HG03378 (cell line): ENCODE results near the gene SNPH.

ENCODE experiments used
- ATAC-seq: cut with Tn5 transposase; IDR thresholded peaks from one replicate; pipeline ENCODE4 v1.9.1; 2021; ENCODE audit warnings: mild to moderate bottlenecking, moderate library complexity; ENCODE audit not compliant: unreplicated experiment

SNPH gene

DNA sequence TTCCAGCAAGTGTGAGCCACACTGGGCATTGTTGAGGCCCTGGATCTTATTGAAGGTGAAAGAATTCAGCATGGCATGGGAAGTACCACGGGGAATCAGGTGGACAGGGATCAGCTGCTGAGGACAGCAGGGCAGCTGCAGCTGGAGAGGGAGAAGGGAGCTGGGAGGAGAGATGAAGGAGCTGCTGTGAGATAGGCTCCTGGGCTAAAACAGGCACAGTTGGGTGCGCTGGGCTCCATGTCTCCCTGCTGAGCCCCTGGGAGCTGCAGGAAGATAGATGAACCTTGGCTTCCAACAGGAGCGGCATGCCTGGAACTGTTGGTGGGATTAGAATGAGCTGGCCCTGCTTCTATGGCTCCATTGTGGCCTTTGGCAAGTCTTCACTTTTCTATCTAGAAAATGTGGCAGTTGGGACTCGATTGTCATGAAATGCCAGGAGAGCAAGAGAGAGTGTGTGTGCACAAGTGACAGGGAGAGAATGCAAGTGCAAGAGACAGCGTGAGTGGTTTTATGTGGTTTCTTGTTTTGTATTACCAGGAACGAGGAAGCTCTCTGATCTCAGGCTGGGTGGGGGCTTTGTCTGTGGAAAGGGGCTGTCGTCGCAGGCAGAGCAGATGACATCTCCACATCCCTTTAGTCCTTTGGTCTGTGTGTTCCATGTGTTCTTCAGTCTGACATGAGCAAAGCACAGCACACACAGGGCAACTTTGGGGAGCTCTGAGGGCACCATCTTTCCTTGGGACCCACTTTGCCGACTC is 20.4 kb downstream of the SNPH start:
- no peak for ATAC-seq

DNA sequence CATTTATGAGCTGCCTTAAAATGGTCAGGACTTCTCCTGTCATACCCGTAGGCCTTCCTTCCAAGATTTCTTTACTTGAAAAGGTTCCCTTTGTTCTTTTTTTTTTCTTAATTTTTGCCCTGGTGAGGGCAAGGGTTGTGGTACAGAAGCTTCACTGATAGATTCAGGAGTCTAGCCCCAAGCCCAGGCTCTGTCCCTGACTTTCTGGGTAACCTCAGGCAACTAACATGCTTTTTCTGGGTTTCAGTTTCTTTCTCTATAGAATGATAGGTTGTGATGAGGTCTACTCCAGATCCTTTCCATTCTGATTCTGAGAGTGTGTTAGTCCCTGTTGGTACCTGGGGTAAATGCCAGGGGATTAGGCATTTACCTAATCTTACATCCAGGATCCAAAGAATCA is 21.2 kb downstream of the SNPH start:
- ATAC-seq, result no peak

DNA sequence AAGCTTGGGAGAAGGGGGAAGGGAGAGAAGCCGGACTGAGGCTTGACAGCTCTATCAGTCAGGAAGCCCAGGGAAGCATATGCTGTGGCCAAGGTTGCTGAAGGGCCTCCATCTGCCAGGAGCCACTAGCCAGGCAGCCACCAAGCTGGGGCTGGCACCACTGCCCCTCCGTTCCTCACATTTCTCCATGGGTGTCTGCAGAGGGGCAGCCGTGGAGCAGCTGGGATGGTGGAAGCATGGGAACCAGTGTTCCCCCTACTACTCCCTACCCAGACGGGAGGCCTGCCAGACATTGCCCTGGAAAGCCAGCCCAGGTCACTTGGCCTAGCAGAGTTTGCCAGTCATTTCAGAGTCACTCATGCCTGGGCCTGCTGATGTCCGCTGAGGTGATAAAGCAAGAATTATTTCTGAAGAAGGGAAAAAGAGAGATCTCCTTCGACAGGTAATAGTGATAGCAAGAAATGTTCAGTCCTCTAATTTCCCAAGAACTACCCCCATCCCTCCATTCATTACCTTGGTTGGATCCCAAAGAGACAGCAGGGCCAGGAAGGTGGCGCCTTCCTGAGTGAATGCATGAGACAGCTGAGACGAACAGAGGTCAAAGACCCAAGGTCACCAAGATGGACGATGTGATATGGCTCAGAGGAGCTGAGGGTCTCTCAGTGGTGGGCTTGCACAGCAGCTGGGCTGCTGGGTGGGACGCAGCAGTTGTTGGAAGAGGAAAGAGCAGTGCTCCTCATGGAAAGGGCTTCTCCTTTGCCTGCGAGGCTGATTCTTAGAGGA is 21.9 kb downstream of the SNPH start:
- ATAC-seq, result no peak

DNA sequence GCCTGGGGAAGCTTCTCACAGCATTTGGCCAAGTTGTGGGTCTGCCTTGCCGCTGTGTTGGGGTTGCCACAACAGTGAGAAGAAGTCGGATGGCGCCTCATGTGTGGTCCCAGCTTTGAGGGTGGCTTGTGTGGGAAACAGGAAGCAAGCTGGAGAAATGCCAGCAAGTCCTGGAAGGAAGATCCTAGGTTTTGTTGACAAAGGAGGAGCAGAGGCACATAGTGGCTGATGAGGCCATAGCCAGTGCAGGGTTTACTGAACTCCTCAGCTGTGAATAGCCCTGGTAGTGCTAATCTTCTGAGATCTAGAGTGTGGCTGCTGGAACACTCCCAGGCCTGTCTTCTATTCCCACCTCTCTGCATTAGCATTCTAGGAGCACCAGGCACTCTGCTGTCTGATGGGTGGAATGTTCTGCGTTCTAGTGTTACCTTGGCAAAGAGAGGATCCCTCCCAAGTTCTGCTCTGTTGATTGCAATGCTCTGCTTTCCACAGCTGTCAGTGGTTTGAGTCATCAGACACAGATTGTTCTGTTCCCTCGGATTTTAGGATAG is 25.2 kb downstream of the SNPH start:
- ATAC-seq, result no peak

DNA sequence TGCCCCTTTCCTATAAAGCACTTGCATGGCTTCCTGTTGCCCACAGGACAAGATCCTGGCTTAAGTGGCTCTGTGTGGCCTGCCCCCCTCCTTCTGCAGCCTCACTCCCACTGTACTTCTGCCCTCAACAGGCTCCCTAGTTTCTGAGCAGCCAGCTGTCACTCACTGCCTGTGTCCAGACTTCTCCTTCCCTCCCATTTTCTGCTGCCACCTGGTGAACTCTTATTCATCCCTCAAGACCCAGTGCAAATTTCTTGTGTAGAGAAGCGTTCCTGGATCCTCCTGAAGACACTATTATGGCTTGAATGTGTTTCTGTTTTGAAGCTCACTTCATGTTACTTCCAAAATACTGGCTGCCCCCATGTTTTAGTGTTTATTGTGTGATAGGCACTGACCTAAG is 26.5 kb downstream of the SNPH start:
- ATAC-seq, result no peak

DNA sequence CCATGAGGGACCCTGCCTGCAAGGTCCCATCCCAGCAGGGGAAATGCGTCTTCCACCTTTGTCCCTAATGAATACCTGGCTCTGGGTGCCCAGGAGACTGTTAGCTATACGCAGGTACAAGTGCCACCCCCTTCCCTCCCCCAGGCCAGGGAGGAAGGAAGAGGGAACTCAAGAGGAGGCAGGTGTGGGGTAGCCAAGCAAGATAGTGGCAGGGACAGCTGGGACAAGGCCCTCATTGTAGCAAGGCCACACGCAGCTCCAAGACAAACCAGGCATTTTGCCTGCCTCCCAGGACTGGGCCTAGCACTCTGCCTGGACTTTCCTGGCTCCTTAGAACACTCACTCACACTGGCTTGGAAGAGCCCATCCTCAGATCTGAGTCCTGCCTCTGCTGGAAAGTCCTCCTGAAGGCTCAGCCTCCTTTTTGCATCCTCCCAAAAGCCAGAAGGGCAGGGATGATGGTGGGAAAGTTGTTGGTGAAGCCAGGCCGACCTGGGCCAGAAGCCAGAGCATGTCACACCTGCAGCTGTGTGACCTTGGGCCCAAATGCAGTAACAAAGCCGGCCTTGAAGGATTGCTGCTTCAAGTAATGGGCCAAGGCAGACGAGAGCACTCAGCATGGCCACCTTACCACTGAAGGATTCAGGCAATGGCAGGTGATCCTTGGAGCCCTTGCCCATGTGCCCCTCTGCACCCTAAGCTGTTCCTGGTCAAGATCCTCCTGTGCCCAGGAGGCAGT is 27.7 kb downstream of the SNPH start:
- ATAC-seq, result no peak

DNA sequence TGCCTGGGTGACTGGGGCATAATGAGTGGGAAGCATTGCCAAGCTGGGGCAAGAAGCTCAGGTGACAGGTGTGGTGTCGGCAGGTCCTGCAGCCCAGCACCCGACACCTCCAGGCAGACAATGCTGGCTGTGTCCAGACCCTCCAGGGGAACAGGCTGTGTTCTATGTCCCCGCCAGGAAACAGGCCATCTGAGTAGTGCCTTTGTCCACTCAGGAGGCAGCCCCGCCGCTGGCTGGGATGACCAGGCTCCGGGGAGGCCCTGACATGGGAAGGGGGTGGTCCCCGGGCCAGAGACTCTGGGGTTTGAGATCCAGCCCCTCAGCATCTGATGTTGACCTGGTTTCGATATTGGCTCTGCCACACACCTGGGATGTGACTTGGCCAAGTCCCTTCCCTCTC is 28.4 kb downstream of the SNPH start:
- ATAC-seq, result no peak

DNA sequence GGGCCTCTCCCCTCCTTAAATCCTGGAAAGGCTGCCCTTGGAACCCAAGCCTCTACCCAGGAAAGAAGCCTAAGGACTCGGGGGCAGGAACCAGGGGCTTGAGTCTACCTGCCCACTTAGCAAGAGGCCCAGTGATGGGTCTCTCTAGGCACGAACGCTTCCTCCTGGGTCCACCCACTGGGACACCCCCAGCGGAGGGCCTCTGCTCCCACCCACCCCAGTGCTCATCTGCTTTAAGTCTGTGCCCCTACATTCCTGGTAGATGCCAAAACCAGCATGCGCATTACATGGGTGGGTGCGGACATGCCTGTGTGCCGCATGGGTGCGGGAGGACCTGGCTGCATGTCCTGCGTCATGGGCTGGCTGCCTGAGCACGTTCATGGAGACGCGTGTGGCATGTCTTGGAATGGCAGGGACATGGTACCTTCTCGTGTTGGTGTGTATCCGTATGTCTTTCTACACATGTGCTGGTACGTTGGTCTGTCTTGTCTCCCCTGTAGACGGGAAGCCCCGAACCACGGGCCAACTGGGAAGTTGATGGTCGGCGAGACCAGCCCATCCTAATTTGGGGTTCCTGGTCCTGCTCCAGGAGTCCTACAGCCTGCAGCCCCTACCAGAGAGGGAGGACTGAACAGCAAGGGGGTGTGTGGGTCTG is 29.3 kb downstream of the SNPH start:
- ATAC-seq, result no peak

DNA sequence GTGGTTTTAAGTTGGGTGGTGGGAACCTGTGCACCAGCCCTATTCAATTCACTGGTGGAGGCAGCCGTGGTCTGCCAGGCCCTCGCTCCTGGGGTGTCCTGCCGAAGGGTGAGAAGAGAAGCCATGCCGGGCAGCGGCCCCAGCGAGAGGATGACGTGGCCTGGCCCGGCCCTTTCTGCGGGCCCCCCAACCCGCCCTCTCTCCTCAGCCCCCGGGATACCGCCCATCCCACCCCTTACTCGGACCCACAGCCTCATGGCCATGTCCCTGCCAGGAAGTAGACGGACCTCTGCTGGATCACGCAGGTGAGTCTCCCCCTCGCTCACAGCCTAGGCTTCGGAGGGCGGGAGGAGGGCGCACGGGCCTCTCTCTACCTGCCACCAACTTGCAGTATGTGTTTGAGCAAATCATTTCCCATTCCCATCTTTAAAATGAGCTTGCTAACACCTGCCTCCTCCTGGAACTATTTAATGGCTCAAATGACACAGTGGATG is 30.1 kb downstream of the SNPH start:
- no peak for ATAC-seq

DNA sequence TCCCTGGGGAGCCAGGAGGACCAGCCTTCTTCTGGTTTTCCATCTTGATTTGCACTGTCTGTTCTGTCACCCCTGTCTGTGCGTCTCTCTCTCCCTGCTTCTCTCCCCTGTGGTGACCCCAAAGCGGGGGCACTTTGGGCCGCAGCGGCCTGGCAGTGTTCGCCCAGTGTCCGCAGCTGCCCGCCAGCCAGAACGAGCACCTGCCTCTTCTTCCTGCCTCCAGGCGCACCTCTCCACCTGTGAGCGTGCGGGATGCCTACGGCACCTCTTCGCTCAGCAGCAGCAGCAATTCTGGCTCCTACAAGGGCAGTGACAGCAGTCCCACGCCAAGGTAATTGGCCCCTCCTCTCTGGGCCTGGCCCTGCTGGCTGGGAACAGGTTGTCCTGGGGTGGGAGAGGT is 30.8 kb downstream of the SNPH start:
- no peak for ATAC-seq

DNA sequence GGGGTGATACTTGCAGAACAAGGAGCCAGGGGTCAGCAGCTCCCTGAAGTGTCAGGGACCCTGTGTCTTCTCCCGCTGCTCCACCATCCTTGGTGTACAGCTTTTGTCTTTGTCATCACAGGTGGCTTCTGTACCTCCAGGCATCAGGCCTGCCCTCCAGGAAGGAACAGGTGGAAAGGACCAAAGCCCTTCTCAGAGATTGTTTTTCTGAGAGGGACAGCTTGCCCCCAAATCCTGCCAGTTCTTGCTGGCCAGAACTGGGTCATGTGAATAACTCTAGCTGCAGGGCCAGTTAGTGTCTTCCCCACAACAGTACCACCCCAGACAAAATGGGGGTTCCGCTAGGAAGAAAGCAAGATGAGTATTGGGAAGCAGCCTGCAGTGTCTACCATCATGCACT is 31.4 kb downstream of the SNPH start:
- no peak for ATAC-seq

DNA sequence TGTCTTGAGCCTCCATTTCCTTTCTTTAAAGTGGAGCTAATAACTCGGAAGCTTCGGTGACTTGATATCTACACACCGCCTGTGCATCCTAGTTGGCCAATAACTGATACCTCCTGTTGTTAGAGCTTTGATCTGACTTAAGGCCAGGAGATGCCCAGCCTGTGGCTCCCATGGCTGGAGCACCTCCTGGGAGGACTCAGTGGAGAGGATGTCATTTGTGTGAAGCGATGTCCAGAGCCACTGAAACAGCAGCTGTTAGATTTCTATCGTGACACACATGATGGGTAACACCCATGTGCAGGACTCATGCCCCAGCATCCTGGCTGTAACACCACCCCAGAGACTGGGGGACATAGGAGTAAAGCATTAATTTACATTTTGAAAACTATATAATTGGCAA is 32.1 kb downstream of the SNPH start:
- no peak for ATAC-seq

DNA sequence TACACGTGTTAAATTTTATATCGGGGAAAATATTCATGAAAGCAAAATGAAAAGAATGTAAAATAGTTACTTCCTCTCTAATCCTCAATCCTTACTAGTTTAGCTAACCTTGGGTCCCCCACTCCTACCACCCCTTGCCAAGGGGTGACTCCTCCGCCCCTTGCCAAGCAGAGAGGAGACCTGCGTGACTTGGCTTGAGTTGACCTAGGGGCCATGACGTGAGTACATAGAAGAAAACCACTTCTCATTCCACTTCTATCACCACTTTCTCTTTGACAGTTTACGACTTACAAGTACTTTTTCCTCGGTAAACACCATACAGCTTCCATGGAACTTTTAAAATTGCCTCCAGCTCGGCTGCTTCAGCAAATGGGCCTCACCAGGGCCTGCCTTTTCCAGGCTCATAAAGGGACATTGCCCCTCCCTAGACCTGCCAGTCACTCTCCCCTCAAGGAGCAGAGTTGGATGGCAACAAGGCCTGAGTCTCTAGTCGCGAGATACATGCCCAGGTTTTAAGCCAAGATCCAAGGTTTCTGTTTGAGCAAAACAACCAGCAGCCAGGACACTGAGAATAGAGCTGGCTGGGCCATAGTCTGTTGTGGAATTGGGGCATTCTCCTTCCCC is 32.9 kb downstream of the SNPH start:
- ATAC-seq, result no peak

DNA sequence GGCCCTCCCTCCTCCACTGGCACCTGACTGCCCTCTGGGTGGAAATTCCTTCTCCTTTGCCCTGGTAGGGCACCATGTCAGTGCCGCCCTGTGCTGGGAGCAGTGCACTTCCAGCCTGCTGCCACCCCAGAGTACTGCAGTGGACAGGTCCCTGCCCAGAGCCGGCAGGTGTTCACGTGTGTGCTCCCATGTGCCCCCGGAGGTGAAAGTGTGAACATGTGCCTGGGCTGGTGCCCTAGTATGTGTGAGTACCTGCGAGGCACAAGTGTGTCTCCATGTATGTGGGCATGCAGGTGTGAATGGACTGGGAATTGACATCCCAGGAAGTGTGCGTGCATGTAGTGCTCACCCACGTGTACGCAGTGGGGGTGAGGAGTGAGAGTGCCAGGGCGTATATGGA is 33.4 kb downstream of the SNPH start:
- ATAC-seq, result no peak

DNA sequence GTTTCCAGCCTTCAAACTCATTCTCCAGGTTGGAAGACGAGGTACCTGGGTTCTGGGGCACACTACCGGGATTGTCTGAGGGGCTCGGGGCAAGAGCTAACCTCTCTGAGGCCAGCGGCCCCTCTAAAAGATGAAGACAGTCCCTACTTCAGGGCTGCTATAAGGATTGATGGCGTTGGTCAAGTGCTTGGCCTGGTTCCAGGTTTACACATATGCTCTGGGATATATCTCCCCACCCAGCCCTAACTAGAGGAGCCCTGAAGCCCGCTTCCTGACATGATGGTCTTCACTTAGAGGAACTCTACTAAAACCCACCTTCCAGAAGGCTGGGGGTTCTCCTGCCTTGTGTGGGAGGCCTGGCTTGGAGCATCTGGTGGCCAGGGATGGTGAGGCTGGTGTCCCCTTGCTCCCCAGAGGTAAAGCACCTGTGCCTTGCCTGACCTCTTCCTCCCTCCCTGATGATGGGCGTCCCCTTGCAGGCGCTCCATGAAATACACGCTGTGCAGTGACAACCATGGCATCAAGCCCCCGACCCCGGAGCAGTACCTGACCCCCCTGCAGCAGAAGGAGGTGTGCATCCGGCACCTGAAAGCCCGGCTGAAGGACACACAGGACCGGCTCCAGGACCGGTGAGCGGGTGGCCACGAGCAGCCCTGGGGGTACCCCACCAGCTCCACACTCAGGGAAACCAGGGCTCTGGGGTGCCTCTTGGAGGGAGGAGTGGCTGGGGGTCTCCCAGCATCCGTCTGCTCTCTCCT is 34.2 kb downstream of the SNPH start:
- ATAC-seq, result no peak

DNA sequence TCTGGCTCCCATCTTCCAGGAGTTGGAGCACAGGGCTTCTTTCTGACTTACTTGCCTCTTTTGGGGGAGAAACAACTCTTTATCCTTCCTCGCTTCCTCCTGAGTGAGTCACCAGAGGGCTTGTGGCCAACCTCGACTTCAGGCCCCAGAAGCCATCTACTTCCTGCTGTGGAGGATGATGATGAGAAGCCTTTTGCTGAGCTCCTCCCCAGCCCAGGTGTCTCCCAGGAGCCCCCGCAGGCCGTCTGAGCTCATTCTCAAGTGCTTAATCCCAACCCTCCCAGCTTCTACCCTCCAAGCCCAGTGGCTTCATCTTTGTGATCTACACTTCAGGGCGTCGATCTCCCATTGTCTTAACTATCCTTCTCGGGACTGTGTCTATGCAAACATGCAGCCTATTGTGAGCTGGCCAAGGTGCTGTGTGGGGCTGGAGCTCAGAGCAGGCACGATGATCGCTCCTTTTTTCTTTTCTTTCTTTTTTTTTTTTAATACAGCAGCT is 35.0 kb downstream of the SNPH start:
- no peak for ATAC-seq

DNA sequence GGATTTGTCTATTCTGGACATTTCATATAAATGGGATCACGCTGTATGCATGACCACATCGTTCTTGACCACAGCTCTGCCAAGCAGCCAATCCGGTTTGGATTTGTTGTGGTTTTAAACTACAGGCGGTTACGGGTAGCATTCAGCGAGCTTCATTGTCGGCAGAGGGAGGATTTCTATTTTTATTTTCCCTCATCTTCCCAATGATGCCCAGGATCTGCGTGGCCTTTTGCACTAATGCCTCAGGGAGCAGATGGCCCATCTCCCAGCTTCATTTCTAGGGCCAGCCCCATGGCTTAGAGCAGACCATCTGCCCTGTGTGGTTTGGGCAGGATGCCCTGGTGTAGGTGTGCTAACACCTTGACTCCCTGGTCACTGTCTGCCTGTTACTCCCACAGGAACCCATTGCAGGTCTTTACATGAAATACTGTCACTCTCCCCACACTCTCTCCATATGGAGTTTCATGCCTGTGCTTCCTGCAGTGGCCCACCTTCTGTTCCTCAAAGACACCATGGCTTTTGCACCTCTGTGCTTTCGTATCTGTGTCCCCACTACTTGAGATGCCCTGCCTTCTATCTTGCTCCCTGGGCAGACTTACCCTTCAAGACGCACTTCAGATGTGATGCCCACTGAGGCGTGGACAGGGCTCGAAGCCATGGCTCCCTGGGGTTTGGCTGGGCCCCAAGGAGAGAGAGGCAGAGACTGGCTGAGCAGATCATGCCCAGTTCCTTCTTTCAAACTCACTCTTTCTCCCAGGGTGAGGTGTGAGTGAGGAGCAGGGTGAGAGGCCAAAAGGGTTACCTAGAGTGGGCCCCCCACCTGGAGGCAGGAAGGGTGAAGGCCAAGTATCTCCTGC is 36.8 kb downstream of the SNPH start:
- no peak for ATAC-seq

DNA sequence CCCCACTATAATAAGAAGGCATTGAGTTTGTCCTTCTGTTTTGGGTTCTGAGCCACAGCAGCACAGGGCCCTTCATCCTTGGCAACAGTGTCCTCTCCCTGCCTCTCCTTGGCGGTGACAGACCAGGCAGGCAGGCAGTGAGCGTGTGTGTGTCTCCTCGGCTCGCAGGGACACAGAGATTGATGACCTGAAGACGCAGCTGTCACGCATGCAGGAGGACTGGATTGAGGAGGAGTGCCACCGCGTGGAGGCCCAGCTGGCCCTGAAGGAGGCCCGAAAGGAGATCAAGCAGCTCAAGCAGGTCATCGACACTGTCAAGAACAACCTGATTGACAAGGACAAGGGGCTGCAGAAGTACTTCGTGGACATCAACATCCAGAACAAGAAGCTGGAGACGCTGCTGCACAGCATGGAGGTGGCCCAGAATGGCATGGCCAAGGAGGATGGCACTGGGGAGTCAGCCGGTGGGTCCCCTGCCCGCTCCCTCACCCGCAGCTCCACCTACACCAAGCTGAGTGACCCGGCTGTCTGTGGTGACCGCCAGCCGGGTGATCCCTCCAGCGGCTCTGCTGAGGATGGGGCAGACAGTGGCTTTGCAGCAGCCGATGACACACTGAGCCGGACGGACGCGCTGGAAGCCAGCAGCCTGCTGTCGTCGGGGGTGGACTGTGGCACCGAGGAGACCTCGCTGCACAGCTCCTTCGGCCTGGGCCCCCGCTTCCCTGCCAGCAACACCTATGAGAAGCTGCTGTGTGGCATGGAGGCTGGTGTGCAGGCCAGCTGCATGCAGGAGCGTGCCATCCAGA is 38.8 kb downstream of the SNPH start:
- no peak for ATAC-seq
